ENCODE results near the gene ARHGAP8. TPM values are rescaled to one million over a fixed set of nuclear protein-coding genes. Genes with fewer than 3 reads are reported as not detected.

ARHGAP8 gene
- total and polyA plus RNA-seq, 2 of the 13 experiments (the other 11 are each of a cell fraction or from before 2014, with no cell fraction given), result 0.07 TPM; not detected in 1

GRCh38 chr22:44846726-44847275 lies 94.4 kb downstream of the ARHGAP8 start:
- WGBS (ENCODE audit: low lambda C conversion rate), result 23% methylated on average over 15 of the region's 16 CpGs
- no peak overlapping the region for H2AFZ ChIP-seq (ENCODE audit: low read length)
- no peaks in the 10 kb centered on the region for H3K9me3 ChIP-seq (ENCODE audit: low read length)
- no peaks in the 10 kb centered on the region for H4K20me1 ChIP-seq (ENCODE audit: insufficient read depth, low read length)
- no peak overlapping the region for H3K27ac ChIP-seq (ENCODE audit: extremely low read length, insufficient read depth, low read length)
- H3K36me3 ChIP-seq (replicated peaks in 1 of 2; ENCODE audit: control insufficient read depth in 1 of 2, insufficient read depth in 2 of 2, low read length in 2 of 2), result no peaks in the 10 kb centered on the region
- ChIA-PET POLR2A (no interaction called here), CTCF (ENCODE audit: low intra/inter-chr PET ratio, low total read pairs) (no interaction called here)
- in situ Hi-C loops (cut with HindIII; ENCODE audit: extremely low pct_ligation_motif_present, low pct_unique_long_range_greater_than_20kb), result no loop called here
- H3K9ac ChIP-seq (ENCODE audit: insufficient read depth, low read depth, low read length), result no peak overlapping the region
- no peak for ATAC-seq
- FAIRE-seq, result no peak
- TF ChIP-seq PAXIP1 (CRISPR knock-in tag; conservative IDR thresholded peaks at IDR 0.05), result no peak
- no peak for TF ChIP-seq SMYD3 (CRISPR knock-in tag; IDR thresholded peaks at IDR 0.05)
- no peak for TF ChIP-seq CERS6 (CRISPR knock-in tag; IDR thresholded peaks at IDR 0.05)
- no peak for TF ChIP-seq NFYB (CRISPR knock-in tag; IDR thresholded peaks at IDR 0.05)
- no peak for TF ChIP-seq STAT5B (CRISPR knock-in tag; IDR thresholded peaks at IDR 0.05)
- TF ChIP-seq POLR2A (IDR thresholded peaks at IDR 0.05; ENCODE audit: insufficient read depth in 1 of 2, low read depth in 2 of 2, low read length in 2 of 2), result no peak
- H3K27me3 ChIP-seq (ENCODE audit: control insufficient read depth in 1 of 2, insufficient read depth in 2 of 2, low read length in 2 of 2), result peaks cover 2 to 18% of the 10 kb centered on the region in 2 experiments; a peak in 4 of 5 replicates
- DNase-seq (ENCODE audit: low spot score), result no peak
- no peak overlapping the region for H3K4me3 ChIP-seq (replicated peaks in 1 of 3; ENCODE audit: insufficient read depth in 1 of 3, low read depth in 2 of 3, low read length in 3 of 3)
- H3K4me1 ChIP-seq (ENCODE audit: insufficient read depth, low read length), result no peaks in the 10 kb centered on the region
- H3K79me2 ChIP-seq (ENCODE audit: insufficient read depth, low read length), result no peaks in the 10 kb centered on the region
- H3K4me2 ChIP-seq (ENCODE audit: low read depth, low read length), result no peak overlapping the region
- intact Hi-C loops (cut with micrococcal nuclease; ENCODE audit: unreplicated experiment), result no loop called here
- no TSS peak for BruUV-seq (replicated peaks)
